Measurements from ENCODE around the gene DLL1.
A peak's percentile ranks its signal among the peaks of the same experiment; 100 is the strongest.

Gene DLL1

GRCh38 chr6:170255426-170256125 is 35.3 kb downstream of the DLL1 start:
- no peak overlapping the region for H3K4me3 ChIP-seq (ENCODE audit: low read depth, low read length)
- DNase-seq (ENCODE audit: low read depth), result no peak

- DNase-seq (ENCODE audit: low read depth), result no peak
- no peak overlapping the region for H3K4me3 ChIP-seq (ENCODE audit: low read depth, low read length)
Measured at GRCh38 chr6:170254315-170255213, 36.3 kb downstream of the DLL1 start.

GRCh38 chr6:170253910-170254269 is 37.0 kb downstream of the DLL1 start:
- DNase-seq (ENCODE audit: low read depth), result no peak

DNA sequence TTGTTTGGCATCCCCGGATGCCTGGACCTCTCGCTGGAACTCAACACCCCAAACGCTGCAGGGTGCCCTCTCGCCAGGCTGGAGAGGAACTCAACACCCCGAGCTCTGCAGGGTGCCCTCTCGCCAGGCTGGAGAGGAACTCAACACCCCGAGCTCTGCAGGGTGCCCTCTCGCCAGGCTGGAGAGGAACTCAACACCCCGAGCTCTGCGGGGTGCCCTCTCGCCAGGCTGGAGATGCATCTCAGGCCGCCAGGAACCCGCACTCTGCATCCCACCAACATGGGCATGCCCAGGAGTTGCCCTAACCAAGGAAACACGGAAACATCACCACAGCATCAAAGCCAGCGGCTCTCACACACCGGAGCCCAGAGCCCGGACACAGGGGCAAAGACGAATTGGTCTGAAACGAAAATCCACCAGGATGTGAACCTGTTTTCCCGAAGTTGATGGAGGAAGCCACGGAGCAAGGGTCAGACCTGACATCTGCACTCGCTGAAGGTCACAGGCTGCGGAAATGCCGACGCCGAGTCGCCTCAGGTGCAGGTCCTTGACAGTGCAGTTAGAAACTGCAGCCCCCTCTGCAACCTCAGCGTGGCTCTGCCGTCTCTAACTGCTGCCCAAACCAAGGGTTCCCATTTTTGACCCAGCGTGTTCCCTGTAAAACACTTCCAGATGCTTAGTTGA is 37.5 kb downstream of the DLL1 start:
- DNase-seq (ENCODE audit: low read depth), result no peak
- H3K4me3 ChIP-seq (ENCODE audit: low read depth, low read length), result no peak overlapping the region

More at GRCh38 chr6:170253910-170254269, 37.0 kb downstream of the DLL1 start:
- no peak overlapping the region for H3K4me3 ChIP-seq (ENCODE audit: low read depth, low read length)

DNA sequence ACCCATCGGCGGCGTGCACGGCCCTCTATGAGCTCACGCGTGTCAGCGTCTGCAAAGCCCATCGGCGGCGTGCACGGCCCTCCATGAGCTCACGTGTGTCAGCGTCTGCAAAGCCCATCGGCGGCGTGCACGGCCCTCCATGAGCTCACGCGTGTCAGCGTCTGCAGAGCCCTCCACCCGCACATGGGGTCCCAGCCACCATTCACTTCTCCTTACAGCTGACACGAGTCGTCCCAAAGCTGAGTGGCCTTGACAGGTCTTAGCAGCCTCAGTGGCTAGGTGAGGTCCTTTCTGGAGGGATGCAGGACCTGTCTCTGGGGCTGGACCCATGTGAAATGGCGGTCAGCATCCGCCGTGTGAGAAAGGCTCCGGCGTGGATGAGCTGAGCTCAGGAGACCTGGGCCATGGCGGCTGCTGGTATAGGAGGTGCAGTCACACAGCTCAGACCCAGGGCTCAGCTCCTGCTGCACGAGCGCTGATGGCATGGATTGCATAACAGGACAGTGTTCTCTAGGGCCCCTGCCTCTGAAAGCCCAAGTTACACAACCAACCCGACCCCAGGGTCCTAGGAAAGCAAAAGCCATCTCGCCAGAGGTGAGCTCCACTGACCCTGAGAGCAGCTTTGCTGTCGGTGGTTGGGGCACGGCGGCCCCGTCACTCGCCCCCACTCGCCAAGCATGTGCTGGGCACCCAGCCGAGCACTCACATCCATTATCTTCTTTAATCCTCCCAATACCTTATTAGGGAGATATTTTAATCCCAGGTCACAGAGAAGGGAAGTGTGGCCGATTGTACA is 38.9 kb downstream of the DLL1 start:
- no peak overlapping the region for H3K4me3 ChIP-seq (ENCODE audit: low read depth, low read length)
- no peak for DNase-seq (ENCODE audit: low read depth)

- H3K4me3 ChIP-seq (ENCODE audit: low read depth, low read length), result no peak overlapping the region
- DNase-seq (ENCODE audit: low read depth), result no peak
Measured at GRCh38 chr6:170250981-170251775, 39.7 kb downstream of the DLL1 start.

DNA sequence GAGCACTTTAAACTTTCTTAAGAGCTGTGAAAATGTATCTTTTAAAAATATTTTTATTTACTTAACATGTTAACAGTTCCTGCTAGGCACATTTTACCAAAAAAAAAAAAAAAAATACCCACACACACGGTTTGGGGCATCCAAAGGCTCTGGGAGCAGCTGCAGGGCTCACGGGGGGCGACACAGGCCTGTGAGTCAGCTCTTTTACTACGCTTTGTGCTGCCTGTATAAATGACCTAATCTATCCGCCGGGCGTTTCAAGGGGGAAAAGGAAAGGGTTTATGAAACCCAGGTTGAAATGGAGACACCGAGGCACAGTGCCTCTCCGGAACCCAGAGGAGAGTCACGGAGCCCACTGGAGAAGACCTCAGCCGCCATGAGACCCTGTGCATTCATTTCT is 40.4 kb downstream of the DLL1 start:
- DNase-seq (ENCODE audit: low read depth), result no peak
- no peak overlapping the region for H3K4me3 ChIP-seq (ENCODE audit: low read depth, low read length)

- no peak overlapping the region for H3K4me3 ChIP-seq (ENCODE audit: low read depth, low read length)
- DNase-seq (ENCODE audit: low read depth), result no peak
Measured at GRCh38 chr6:170249817-170250216, 41.1 kb downstream of the DLL1 start.

- DNase-seq (ENCODE audit: low read depth), result no peak
Measured at GRCh38 chr6:170248861-170249600, 41.8 kb downstream of the DLL1 start.

DNA sequence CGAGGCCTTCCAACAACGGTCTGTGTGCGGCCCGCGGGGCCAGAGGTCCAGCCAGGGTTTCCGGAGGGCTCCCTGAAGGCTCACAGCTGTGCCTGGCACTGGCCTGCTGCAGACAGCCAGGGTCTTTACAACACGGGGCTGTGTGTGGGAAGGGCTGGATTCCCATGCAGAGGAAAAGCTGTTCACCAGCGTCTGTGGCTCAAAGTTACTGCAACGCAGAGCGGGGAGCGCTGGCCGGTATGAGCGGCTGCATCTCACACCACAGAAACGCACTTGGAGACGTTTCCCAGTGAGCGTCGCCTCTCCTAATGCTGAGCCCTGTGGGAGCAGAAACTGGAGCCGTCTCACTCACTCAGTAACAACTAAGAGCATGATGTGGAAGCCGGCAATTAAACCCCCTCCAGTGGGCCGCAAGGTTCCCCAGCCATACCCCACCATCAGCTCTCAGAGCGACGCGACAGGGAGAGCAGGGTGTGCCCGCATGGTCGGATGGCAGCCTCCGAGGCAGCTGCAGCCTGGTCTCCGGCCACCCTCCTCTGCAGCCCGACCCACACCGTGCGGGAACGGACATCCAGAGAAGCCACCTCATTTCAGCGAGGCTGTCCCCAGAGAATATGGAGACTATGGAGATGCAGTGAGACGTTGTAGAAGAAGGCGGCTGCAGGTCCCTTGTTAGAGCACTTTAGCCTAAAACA is 42.6 kb downstream of the DLL1 start:
- no peak overlapping the region for H3K4me3 ChIP-seq (ENCODE audit: low read depth, low read length)
- DNase-seq (ENCODE audit: low read depth), result no peak

More at GRCh38 chr6:170248861-170249600, 41.8 kb downstream of the DLL1 start:
- H3K4me3 ChIP-seq (ENCODE audit: low read depth, low read length), result no peak overlapping the region

- no peak for DNase-seq (ENCODE audit: low read depth)
- H3K4me3 ChIP-seq (ENCODE audit: low read depth, low read length), result no peak overlapping the region
Measured at GRCh38 chr6:170247178-170247701, 43.6 kb downstream of the DLL1 start.

- no peak for DNase-seq (ENCODE audit: low read depth)
- no peak overlapping the region for H3K4me3 ChIP-seq (ENCODE audit: low read depth, low read length)
Measured at GRCh38 chr6:170245475-170245992, 45.3 kb downstream of the DLL1 start.

DNA sequence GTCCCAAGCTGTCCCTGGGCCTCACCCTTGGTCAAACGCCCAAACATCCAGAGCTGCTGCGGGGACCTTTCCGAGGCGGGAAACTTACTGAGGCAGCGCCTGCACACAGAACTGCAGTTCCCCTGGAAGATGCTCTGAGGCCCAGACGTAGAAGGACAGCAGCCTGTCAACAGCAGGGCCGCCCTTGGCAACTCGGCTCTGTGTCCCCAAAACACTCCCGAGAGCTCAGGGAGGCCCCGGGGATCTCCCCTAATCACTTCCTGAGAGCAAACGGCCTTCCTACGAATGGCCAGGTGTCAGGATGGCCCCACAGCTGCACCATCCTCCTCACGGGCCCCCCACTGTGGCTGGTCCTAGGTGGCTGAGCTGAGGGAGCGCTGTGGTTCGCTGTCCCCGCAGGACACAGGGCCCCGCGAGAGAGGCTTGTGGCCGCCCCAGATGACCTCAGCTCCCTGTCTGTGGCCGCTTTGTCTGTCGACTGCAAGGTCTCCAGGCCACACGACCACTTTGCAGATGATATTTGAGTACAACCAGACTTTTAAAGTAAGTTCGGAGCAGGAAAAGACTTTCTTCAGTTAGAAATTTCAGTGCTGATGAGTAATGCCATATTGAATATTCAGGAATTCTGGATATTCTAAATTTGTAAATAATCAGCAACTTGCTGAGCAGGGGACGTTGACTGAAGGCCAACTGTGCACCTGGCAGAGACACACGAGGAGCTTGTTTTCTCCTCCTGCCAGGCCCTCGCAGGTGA is 46.0 kb downstream of the DLL1 start:
- no peak for DNase-seq (ENCODE audit: low read depth)
- no peak overlapping the region for H3K4me3 ChIP-seq (ENCODE audit: low read depth, low read length)

DNA sequence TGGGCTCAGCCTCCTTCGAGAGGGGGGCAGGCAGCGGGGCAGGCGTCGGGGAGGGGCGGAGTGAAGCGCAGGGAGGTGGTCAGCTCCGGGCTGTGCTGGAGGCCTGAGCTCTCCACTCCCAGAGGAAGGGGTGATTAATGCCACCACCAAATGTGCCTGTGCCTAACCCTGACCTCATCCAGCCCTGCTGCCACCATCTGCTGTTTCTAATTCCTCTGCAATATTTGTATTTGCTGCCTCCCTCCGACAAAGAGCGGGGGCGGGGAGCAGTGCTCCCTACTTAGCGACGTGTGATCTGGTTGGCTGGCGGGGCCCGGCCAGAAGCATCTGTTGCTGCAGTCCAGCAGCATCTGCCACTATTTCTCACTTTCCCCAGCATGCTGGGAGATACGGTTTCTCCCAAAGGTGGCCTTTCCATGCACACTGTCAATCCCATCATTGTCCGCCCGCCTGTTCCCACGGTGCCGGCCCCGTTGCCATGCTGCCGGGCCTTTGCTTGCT is 47.0 kb downstream of the DLL1 start:
- H3K4me3 ChIP-seq (ENCODE audit: low read depth, low read length), result no peak overlapping the region
- peak; percentile 44 for DNase-seq (ENCODE audit: low read depth)

- DNase-seq (ENCODE audit: low read depth), result no peak
- H3K4me3 ChIP-seq (ENCODE audit: low read depth, low read length), result no peak overlapping the region
Measured at GRCh38 chr6:170243386-170243785, 47.5 kb downstream of the DLL1 start.
